HG03135 (cell line): ENCODE results near the gene CCDC192.
"Not testable (repeated sequence)": the region's sequence is repeated elsewhere in the genome, so short reads cannot be mapped to it uniquely, and the experiment has no call there.

Source experiments
- ATAC-seq: cut with Tn5 transposase; IDR thresholded peaks from one replicate; pipeline ENCODE4 v1.9.1; 2021; ENCODE audit warnings: mild to moderate bottlenecking, moderate library complexity; ENCODE audit not compliant: unreplicated experiment

The CCDC192 gene

GRCh38 chr5:127697894-127698600 lies 5.1 kb upstream of the CCDC192 start:
- no peak for ATAC-seq

GRCh38 chr5:127699416-127699815 lies 3.8 kb upstream of the CCDC192 start:
- no peak for ATAC-seq

GRCh38 chr5:127700237-127700766 lies 2.9 kb upstream of the CCDC192 start:
- no peak for ATAC-seq

DNA sequence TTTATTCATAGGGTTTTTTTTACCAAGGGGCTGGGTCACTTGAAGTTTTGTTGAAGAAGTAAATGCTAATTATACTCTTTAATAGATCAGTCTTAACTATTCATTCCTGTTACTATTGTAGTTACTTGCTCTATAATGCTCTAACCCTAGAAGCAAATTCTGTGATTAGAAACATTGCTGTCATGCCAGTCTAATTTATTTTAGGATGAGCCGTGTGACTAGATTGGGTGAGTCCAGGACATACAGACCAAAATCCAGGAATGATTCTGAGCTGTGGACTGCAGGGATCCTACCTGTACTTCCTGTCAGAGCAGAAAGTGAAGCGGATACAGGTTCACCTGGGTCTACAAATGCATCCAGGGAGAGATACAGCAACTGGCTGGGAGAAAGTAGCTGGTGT lies 757 bp upstream of the CCDC192 start:
- ATAC-seq: no peak

DNA sequence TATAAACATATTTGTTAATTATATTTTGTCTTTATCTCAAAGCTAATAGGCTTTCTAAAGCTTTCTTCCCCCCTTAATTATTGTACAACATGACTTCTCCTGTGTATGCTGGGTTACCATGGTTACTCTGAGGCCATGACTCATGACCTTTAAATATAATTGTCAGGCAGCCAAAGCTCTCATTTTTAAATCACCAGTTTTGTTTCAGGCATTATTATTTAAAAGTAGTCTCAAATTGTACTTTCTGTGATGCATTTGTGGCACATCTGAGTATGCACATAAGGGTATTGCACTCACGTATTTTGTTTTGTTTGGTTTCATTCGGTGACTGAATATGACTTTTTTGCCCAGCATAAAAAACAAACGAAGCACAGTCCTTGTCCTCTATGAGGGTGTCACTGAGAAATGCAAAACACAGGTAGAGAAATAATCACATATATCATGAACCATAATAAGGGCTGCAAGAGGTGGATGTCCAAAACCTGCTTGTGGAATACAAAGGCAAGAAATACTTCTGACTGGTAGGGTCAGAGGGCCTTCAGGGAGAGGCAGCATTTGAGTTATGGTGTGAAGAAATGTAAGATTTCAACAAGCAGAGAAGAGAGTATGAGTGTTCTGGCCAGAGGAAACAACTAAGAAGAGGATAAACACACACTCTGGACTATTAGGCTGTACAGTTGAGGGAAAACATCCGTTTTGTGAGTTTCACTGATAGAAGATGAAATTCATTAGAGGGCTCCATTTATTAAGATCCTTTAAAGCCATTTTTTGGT lies 2.1 kb downstream of the CCDC192 start:
- ATAC-seq: no peak

DNA sequence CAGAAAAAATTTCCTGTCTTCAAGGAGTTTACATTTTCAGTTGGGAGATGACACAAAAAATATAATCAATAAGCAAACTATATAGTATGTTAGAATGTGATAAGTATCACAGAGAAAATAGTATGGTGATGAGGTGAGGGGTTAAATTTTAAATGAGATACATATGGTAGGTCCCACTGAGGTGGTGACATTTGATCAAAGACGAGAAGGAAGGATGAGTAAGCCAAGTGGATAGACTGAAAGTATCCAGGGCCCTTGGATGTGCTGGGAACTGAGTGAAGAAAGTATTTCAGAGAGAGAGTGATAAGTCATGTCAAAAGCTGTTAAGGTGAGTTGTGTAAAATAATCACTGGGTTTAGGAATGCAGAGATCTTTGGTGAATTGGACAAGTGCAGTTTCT lies 3.5 kb downstream of the CCDC192 start:
- no peak for ATAC-seq

- ATAC-seq: no peak
Observed at GRCh38 chr5:127707209-127707608, 4.0 kb downstream of the CCDC192 start.

DNA sequence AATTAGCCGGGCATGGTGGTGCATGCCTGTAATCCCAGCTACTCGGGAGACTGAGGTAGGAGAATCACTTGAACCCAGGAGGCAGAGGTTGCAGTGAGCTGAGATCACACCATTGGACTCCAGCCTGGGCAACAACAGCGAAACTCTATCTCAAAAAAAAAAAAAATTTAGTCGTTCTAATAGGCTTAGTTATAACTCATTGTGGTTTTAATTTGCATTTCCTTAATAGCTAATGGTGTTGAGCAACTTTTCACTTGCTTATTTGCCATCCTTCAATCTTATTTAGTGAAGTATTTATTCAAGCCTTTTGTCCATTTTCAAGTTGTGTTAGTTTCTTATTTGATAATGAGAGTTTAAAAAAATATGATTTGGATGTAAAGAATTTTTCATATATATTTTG lies 9.9 kb downstream of the CCDC192 start:
- not testable (repeated sequence) for ATAC-seq

DNA sequence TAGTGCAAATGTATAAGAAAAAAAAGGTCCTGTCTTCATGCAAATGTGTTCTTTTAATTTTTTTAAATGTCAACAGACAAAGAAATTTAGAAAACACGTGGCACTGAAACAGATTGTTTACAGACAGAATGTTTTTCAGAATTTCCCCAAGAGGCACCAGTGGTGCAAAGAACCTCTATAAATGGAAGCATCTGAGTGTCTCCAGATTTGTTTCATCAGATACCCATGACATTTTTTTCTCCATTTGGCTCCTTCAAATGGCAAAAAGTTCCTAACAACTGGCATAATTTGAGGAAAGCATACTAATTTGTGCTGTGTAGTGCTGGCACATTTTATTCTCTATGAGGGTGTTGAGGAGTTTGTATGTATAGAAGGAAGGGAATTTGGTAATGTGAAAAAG lies 15.0 kb downstream of the CCDC192 start:
- no peak for ATAC-seq

DNA sequence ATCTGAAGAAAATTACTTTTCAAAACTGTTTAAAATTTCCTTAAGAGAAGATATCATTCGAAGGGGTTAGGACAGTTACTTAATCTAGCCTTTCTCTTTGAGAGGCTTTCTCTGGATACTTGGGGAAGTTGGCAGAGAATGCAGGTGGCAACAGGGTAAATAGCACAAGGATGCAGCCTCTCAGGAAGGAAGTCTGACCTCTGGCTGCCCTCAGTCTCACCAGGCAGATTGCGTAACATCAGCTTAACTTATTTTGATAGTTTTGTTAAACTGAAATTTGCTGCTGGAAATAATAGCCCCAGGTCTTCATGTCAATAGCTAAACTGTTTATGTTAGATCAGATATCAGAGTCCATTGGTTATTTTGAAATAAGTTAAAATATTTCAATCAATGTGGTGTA lies 20.4 kb downstream of the CCDC192 start:
- ATAC-seq: no peak

DNA sequence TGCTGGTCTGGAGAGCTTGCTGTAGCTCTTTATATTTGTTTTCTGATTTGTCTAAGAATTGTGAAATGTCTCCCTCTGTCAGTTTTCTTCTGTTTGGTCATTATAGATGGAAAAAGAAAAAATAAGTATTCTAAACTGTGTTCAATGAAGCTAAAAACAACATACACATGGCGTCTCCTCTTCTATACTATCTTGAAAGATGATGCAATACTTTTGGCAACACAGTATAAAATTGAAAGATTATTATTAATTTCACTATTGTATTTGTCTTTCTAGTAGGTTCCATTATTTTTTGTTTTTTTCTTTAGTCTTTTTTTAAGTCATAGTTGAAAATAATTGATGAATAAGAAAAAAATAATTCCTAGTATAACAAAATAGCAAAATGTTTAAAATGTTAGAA lies 22.5 kb downstream of the CCDC192 start:
- no peak for ATAC-seq

- no peak for ATAC-seq
Observed at GRCh38 chr5:127732963-127733362, 29.8 kb downstream of the CCDC192 start.

DNA sequence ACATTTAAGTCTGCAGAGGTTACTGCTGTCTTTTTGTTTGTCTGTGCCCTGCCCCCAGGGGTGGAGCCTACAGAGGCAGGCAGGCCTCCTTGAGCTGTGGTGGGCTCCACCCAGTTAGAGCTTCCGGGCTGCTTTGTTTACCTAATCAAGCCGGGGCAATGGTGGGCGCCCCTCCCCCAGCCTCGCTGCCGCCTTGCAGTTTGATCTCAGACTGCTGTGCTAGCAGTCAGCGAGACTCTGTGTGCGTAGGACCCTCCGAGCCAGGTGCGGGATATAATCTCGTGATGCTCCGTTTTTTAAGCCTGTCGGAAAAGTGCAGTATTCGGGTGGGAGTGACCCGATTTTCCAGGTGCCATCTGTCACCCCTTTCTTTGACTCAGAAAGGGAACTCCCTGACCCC lies 36.2 kb downstream of the CCDC192 start:
- ATAC-seq: not testable (repeated sequence)

- ATAC-seq: no peak
Observed at GRCh38 chr5:127739807-127740384, 36.7 kb downstream of the CCDC192 start.

DNA sequence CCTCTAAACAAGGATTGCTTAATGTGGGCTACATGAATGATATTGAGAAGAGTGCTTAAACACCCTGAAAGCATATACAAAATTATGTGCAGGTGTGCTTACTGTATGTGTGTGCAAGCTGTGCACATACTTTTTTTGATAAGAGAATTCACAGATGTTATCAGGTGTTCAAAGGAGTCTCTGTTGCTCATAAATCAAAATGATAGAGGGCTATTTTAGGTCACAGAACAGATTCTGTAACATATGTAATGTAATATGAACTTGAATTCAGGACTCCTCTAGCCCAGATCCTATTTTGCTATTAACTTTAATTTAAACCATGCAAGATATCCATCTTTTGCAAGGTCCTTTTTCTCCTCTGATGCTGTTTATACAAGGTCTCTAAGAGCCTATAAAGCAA lies 38.2 kb downstream of the CCDC192 start:
- ATAC-seq: no peak

- ATAC-seq: no peak
Observed at GRCh38 chr5:127744241-127744640, 41.0 kb downstream of the CCDC192 start.

GRCh38 chr5:127746756-127747155 lies 43.6 kb downstream of the CCDC192 start:
- no peak for ATAC-seq

DNA sequence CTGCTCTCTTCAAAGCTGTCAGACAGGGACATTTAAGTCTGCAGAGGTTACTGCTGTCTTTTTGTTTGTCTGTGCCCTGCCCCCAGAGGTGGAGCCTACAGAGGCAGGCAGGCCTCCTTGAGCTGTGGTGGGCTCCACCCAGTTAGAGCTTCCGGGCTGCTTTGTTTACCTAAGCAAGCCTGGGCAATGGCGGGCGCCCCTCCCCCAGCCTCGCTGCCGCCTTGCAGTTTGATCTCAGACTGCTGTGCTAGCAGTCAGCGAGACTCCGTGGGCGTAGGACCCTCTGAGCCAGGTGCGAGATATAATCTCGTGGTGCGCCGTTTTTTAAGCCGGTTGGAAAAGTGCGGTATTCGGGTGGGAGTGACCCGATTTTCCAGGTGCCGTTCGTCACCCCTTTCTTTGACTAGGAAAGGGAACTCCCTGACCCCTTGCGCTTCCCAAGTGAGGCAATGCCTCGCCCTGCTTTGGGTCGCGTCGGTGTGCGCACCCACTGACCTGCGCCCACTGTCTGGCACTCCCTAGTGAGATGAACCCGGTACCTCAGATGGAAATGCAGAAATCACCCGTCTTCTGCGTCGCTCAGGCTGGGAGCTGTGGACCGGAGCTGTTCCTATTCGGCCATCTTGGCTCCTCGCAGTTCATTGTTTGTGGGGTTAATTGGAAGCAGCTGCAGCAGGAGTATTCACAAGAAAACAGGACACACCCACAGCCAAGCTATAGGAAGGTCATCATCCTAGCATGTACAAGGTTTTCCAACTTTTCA lies 49.5 kb downstream of the CCDC192 start:
- ATAC-seq: not testable (repeated sequence)

- ATAC-seq: no peak
Observed at GRCh38 chr5:127754259-127754658, 51.1 kb downstream of the CCDC192 start.

GRCh38 chr5:127754706-127755105 lies 51.5 kb downstream of the CCDC192 start:
- no peak for ATAC-seq

DNA sequence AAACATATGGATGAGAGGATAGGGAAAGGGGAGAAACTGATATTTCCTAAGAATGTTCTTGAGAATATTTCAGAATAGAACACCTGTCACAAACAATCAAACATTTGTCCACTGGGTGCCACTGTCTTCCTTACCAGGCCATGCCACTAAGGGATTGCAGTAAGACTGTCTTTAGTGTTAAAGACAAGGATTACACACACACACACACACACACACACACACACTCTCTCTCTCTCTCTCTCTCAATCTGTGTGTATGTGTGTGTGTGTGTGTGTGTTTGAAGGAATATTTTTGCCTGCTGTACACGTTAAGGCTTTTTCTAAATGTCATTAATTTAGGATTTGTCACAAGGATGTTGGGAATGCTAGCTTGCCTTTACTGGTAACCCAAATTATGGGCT lies 54.4 kb downstream of the CCDC192 start:
- no peak for ATAC-seq
